Hepatocyte (in vitro differentiated cells): ENCODE results near the gene TOMM20L.

ENCODE experiments used
- EZH2 ChIP-seq: fragments of 200-600 bp; sonication (generic); IDR thresholded peaks from 2 replicates; pipeline ENCODE4 v1.6.1; 2016; ENCODE audit warnings: antibody characterized with exemption, mild to moderate bottlenecking, borderline replicate concordance
- TF ChIP-seq, protein P1 (sequence below): fragments of 200-600 bp; sonication (generic); IDR thresholded peaks from 2 replicates; pipeline ENCODE4 v1.5.1; 2016; ENCODE audit warnings: antibody characterized with exemption, mild to moderate bottlenecking; ENCODE audit not compliant: poor library complexity

DNA sequence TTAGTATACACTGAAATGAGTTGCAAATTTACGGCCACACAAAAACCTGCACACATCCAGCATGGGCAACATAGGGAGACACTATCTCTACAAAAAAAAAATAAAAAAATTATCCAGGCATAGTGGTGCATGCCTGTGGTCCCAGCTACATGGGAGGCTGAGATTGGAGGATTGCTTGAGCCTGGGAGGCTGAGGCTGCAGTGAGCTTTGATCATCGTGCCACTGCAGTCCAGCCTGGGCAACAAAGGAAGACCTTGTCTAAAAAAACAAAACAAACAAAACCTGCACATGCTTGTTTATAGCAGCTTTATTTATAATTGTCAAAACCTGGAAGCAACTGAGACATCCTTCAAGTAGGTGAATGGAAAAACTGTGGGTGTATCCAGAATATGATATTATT lies 4.9 kb upstream of the TOMM20L start:
- TF ChIP-seq, protein P1, sequence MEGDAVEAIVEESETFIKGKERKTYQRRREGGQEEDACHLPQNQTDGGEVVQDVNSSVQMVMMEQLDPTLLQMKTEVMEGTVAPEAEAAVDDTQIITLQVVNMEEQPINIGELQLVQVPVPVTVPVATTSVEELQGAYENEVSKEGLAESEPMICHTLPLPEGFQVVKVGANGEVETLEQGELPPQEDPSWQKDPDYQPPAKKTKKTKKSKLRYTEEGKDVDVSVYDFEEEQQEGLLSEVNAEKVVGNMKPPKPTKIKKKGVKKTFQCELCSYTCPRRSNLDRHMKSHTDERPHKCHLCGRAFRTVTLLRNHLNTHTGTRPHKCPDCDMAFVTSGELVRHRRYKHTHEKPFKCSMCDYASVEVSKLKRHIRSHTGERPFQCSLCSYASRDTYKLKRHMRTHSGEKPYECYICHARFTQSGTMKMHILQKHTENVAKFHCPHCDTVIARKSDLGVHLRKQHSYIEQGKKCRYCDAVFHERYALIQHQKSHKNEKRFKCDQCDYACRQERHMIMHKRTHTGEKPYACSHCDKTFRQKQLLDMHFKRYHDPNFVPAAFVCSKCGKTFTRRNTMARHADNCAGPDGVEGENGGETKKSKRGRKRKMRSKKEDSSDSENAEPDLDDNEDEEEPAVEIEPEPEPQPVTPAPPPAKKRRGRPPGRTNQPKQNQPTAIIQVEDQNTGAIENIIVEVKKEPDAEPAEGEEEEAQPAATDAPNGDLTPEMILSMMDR = no peak
- no peak for TF ChIP-seq EZH2
